Body of pancreas (tissue), 4 donors: ENCODE results near the gene NR5A1. TPM values are rescaled to one million over a fixed set of nuclear protein-coding genes. Genes with fewer than 3 reads are reported as not detected.
A peak's percentile ranks its signal among the peaks of the same experiment; 100 is the strongest.

Source experiments
- ATAC-seq: fragments of 150-250 bp; one replicate; pipeline ENCODE4 v1.9.1; 2016
- DNase-seq, 4 donors: peaks; one replicate each; pipeline ENCODE4 v3.0.0-alpha.2; 2019
- H3K27ac ChIP-seq, 4 donors: fragments of 200-600 bp; sonication (generic); 1 replicate in 3 of 4; 2 replicates in 1 of 4; pipeline versions ENCODE4 v1.5.1 to v1.6.1; 2016 to 2019; ENCODE audit warnings: mild to moderate bottlenecking in 1 of 4, mixed read lengths in 1 of 4, moderate library complexity in 1 of 4
- H3K27me3 ChIP-seq, 2 donors: fragments of 200-600 bp; sonication (generic); one replicate each; pipeline ENCODE4 v1.6.0; 2016; ENCODE audit warnings: mild to moderate bottlenecking in 1 of 2
- H3K36me3 ChIP-seq, 2 donors: fragments of 200-600 bp; sonication (generic); replicated peaks in 1 of 2; 2 replicates each; pipeline ENCODE4 v1.5.1; 2016; ENCODE audit warnings: low read depth in 2 of 2; ENCODE audit not compliant: insufficient read depth in 1 of 2
- H3K4me1 ChIP-seq: fragments of 200-600 bp; sonication (generic); one replicate; pipeline ENCODE4 v1.6.0; 2016
- H3K4me3 ChIP-seq, 2 donors: fragments of 200-600 bp; sonication (generic); 1 replicate in 1 of 2; 2 replicates in 1 of 2; pipeline ENCODE4 v1.5.1; 2016 to 2019
- H3K9me3 ChIP-seq, 3 donors: fragments of 200-600 bp; sonication (generic); 1 replicate in 2 of 3; 2 replicates in 1 of 3; pipeline ENCODE4 v1.5.1; 2016
- POLR2A ChIP-seq, 3 donors: fragments of 450-650 bp; IDR thresholded peaks; one replicate each; pipeline ENCODE4 v1.6.1; 2016; ENCODE audit warnings: antibody characterized with exemption in 3 of 3, mild to moderate bottlenecking in 2 of 3
- WGBS, 2 donors: methylation state at CpG; one replicate each; pipeline ENCODE4 v1.1.5; 2017; 5-methylcytosine and 5-hydroxymethylcytosine counted together
- intact Hi-C: fragments of 100-400 bp; cut with DNase I; formaldehyde crosslinking; loops from one replicate; pipeline ENCODE4 v1.15.1; 2023
- total RNA-seq, 2 donors: library from RNA; depleted of rRNA; stranded (reverse); fragments of >200 nt; gene quantifications; one replicate each; pipeline ENCODE4 v1.1.0, GENCODE V29; 2016
- TF ChIP-seq, protein P1 (sequence below), 7 experiments: fragments of 450-650 bp in 4 of 7; fragments of 200-600 bp in 3 of 7; sonication (generic) in 3 of 7; IDR thresholded peaks; one replicate each; pipeline ENCODE4 v1.5.1; 2016 to 2019; ENCODE audit warnings: antibody characterized with exemption in 7 of 7

The NR5A1 gene
- total RNA-seq, result not detected

DNA sequence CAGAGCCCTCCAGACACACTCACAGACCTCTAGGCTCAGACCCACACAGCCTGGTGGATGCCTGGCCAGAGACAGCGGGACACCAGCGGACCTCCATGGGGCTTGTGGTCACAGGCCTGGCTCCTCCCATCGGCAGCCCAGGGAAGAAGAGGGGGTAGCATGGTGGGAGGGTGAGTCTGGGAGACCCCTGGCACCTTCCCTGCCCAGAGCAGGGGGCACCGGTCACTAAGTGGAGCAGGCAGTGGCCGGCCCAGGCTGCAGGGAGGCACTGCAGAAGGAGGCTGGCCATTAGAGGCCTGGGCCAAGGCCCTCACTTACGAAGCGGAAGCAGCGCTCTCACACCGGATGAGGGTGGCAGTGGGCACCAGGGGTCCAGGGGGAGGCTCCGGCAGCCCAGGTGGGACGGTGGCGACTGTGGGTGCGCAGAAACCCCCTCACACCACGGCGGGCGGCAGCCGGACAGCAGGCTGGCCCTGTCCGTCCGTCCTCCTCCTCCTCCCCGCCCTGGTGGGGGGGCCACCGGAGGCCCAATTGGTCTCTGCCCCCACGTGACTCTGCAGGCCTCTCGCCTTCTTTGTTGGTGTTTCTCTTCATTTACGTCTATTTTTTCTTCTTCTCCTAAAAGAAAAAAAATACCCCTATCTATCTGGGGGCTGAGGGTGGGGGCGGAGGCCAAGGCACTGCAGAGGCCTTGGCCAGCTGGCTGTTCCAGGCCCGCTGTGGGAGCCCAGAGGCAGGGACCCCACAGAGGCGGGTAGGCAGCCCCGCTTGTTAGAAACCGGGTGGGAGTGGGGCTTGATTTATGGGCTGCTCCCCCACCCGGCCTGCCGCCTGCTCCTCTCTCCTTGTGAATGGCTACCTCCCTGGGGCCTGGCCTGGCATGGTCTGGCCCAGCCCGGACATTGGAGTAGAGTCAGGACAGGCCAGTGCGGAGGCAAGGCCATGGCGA lies at the start of gene NR5A1:
Gene NR5A1 (minus strand): TSS at position 469 of the 949 bp plus-strand sequence. CDS start 4,004 bp downstream, outside the sequence.
- DNase-seq, result no peak
- intact Hi-C loops, result no loop called here
- Histone ChIP-seq H3K9me3 (no peaks in the 10 kb centered on the region), H3K4me3 (no peak within 1 kb of the TSS), H3K36me3 (no peaks in the 10 kb centered on the region), H3K27me3 (peaks cover 0 to 20% of the 10 kb centered on the region in 2 donors), H3K27ac (no peak within 1 kb of the TSS), H3K4me1 (peaks cover 23% of the 10 kb centered on the region)
- WGBS, 2 donors, result 91 to 92% methylated on average over 16 to 33 of the region's 34 CpGs
- no peak for ATAC-seq
- no peak for TF ChIP-seq POLR2A (IDR thresholded peaks at IDR 0.05)
- TF ChIP-seq, protein P1, sequence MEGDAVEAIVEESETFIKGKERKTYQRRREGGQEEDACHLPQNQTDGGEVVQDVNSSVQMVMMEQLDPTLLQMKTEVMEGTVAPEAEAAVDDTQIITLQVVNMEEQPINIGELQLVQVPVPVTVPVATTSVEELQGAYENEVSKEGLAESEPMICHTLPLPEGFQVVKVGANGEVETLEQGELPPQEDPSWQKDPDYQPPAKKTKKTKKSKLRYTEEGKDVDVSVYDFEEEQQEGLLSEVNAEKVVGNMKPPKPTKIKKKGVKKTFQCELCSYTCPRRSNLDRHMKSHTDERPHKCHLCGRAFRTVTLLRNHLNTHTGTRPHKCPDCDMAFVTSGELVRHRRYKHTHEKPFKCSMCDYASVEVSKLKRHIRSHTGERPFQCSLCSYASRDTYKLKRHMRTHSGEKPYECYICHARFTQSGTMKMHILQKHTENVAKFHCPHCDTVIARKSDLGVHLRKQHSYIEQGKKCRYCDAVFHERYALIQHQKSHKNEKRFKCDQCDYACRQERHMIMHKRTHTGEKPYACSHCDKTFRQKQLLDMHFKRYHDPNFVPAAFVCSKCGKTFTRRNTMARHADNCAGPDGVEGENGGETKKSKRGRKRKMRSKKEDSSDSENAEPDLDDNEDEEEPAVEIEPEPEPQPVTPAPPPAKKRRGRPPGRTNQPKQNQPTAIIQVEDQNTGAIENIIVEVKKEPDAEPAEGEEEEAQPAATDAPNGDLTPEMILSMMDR (IDR thresholded peaks at IDR 0.05), result no peak

DNA sequence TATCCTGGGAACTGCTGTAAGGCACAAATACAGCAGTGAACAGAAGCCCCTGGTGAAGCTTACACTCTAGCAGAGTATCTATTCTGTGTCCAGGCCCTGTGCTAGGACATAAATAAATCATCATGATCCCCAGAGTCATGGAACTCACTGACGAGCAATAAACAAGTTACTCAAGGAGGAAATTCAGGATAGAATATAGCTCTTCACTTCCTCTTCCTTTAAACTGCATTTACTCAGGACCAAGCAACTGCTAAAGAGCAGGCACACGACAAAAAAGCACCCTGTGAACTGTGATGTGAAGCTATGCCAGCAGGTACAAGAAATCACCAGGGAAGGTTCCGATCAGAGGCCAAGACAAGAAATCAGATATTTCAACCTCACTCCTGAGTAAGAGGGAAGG lies 47.8 kb upstream of the NR5A1 start:
- Histone ChIP-seq H3K4me1 (no peaks in the 10 kb centered on the region), H3K36me3 (no peaks in the 10 kb centered on the region), H3K9me3 (no peaks in the 10 kb centered on the region), H3K4me3 (no peak overlapping the region), H3K27me3 (no peaks in the 10 kb centered on the region), H3K27ac (no peak overlapping the region)
- no peak for DNase-seq
- ATAC-seq, result no peak
- intact Hi-C loops, result no loop called here
- WGBS, 2 donors, result 75 to 81% methylated on average over 3 of the region's 3 CpGs
- TF ChIP-seq, protein P1 (IDR thresholded peaks at IDR 0.05), result no peak
- no peak for TF ChIP-seq POLR2A (IDR thresholded peaks at IDR 0.05)

DNA sequence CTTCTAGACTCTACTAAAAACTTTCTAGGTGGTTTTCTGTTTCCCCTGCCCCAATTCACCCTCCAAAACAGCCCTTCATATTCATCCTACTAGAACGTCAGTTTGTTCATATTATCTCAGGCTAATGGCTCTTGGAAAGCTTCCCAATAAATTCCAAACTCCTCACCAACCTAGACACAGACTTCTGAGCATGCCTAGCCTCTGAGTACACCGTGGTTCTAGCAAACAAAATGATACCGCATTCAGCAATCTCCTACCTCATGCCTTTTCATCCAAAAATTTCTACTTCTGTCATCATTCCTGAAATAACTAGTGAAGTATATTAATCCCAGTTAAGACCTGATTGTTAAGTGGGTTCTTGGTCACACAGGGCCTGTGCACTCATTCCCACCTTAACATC lies 46.5 kb upstream of the NR5A1 start:
- Histone ChIP-seq H3K27me3 (no peaks in the 10 kb centered on the region), H3K9me3 (no peaks in the 10 kb centered on the region), H3K27ac (no peak overlapping the region), H3K36me3 (no peaks in the 10 kb centered on the region), H3K4me1 (no peaks in the 10 kb centered on the region), H3K4me3 (no peak overlapping the region)
- WGBS, 2 donors, result 44 to 62% methylated on average over 3 of the region's 3 CpGs
- intact Hi-C loops, result no loop called here
- DNase-seq (no peak), ATAC-seq (no peak)
- TF ChIP-seq, protein P1 (IDR thresholded peaks at IDR 0.05), result no peak
- no peak for TF ChIP-seq POLR2A (IDR thresholded peaks at IDR 0.05)

DNA sequence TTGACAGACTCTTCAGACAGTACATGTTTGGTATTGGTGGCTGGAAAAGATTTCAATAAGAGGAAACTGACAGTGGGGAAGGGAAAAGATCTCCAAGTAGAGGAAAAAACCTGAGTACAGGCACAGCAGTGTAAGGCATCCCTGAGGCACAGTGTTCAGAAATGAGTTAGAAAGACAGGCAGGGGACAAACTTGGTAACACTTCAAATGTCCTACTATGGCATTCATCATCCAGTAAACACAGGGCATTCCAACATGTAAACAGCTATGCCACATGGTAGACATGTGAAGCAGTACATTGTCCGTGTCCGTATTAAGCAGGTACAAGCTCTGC lies 45.0 kb upstream of the NR5A1 start:
- Histone ChIP-seq H3K9me3 (no peaks in the 10 kb centered on the region), H3K27ac (peak overlapping the region in 1 of 4 donors; percentile 5), H3K4me1 (no peaks in the 10 kb centered on the region), H3K36me3 (no peaks in the 10 kb centered on the region), H3K4me3 (no peak overlapping the region), H3K27me3 (no peaks in the 10 kb centered on the region)
- TF ChIP-seq POLR2A (IDR thresholded peaks at IDR 0.05), result no peak
- TF ChIP-seq, protein P1 (IDR thresholded peaks at IDR 0.05), result no peak
- no peak for DNase-seq
- no peak for ATAC-seq
- intact Hi-C loops, result no loop called here
- 76 to 81% methylated on average over 2 of the region's 2 CpGs for WGBS, 2 donors
